Dendritic cell treated with granulocyte-macrophage colony-stimulating factor and Interleukin-4, amounts not matched to agents 40 ng/mL and 50 ng/mL, for 4 days (primary cell): ENCODE data around the gene ITPRIPL2.

ENCODE experiments used
- H3K27ac Mint-ChIP-seq: one replicate; pipeline ENCODE4 v1.8.0; 2022; ENCODE audit warnings: mild to moderate bottlenecking, mixed read lengths
- H3K27me3 Mint-ChIP-seq: one replicate; pipeline ENCODE4 v1.8.0; 2022; ENCODE audit warnings: mild to moderate bottlenecking, mixed read lengths
- H3K36me3 Mint-ChIP-seq: one replicate; pipeline ENCODE4 v1.8.0; 2022; ENCODE audit warnings: low read depth, mixed read lengths
- H3K4me1 Mint-ChIP-seq: one replicate; pipeline ENCODE4 v1.8.0; 2022; ENCODE audit warnings: low read depth, mixed read lengths
- H3K4me3 Mint-ChIP-seq: one replicate; pipeline ENCODE4 v1.8.0; 2022; ENCODE audit warnings: mild to moderate bottlenecking, moderate library complexity, mixed read lengths
- H3K9me3 Mint-ChIP-seq: one replicate; pipeline ENCODE4 v1.8.0; 2022; ENCODE audit warnings: mixed read lengths
- intact Hi-C: fragments of 100-400 bp; cut with micrococcal nuclease; formaldehyde crosslinking; loops from one replicate; pipeline ENCODE4 v1.15.0; 2022

The ITPRIPL2 gene

GRCh38 chr16:19123535-19124178 lies 9.9 kb downstream of the ITPRIPL2 start:
- Mint-ChIP-seq H3K27ac (peak overlapping the region; percentile 20), H3K4me1 (peaks cover 76% of the 10 kb centered on the region), H3K9me3 (no peaks in the 10 kb centered on the region), H3K27me3 (no peaks in the 10 kb centered on the region), H3K4me3 (no peak overlapping the region), H3K36me3 (peaks cover 71% of the 10 kb centered on the region)
- intact Hi-C loops = no loop called here

GRCh38 chr16:19126300-19126699 lies 12.5 kb downstream of the ITPRIPL2 start:
- intact Hi-C loops = no loop called here
- peak overlapping the region; percentile 93 for H3K27ac Mint-ChIP-seq

GRCh38 chr16:19127205-19127604 lies 13.4 kb downstream of the ITPRIPL2 start:
- H3K36me3 Mint-ChIP-seq = peaks cover 38% of the 10 kb centered on the region
- H3K4me3 Mint-ChIP-seq = peak overlapping the region; percentile 35
- intact Hi-C loops = loop anchor here (1.0 kb wide), 1 partner anchor 8 kb away; no protein-coding TSS in a partner anchor
- H3K27ac Mint-ChIP-seq = peak overlapping the region; percentile 93
- peaks cover 84% of the 10 kb centered on the region for H3K4me1 Mint-ChIP-seq
- no peaks in the 10 kb centered on the region for H3K27me3 Mint-ChIP-seq
- no peaks in the 10 kb centered on the region for H3K9me3 Mint-ChIP-seq

More at GRCh38 chr16:19126300-19126699, 12.5 kb downstream of the ITPRIPL2 start:
- Mint-ChIP-seq H3K4me1 (peaks cover 83% of the 10 kb centered on the region), H3K4me3 (no peak overlapping the region), H3K27me3 (no peaks in the 10 kb centered on the region), H3K9me3 (no peaks in the 10 kb centered on the region), H3K36me3 (peaks cover 47% of the 10 kb centered on the region)

GRCh38 chr16:19127674-19128131 lies 13.9 kb downstream of the ITPRIPL2 start:
- Mint-ChIP-seq H3K9me3 (no peaks in the 10 kb centered on the region), H3K27me3 (no peaks in the 10 kb centered on the region), H3K4me1 (peaks cover 84% of the 10 kb centered on the region), H3K36me3 (peaks cover 33% of the 10 kb centered on the region), H3K4me3 (peak overlapping the region; percentile 35), H3K27ac (peak overlapping the region; percentile 93)
- intact Hi-C loops = loop anchor here (1.0 kb wide), 1 partner anchor 8 kb away; no protein-coding TSS in a partner anchor

- peaks cover 24% of the 10 kb centered on the region for H3K36me3 Mint-ChIP-seq
- H3K9me3 Mint-ChIP-seq = no peaks in the 10 kb centered on the region
- H3K27ac Mint-ChIP-seq = peak overlapping the region; percentile 93
- intact Hi-C loops = no loop called here
- no peaks in the 10 kb centered on the region for H3K27me3 Mint-ChIP-seq
- H3K4me3 Mint-ChIP-seq = peak overlapping the region; percentile 45
- H3K4me1 Mint-ChIP-seq = peaks cover 82% of the 10 kb centered on the region
Observed at GRCh38 chr16:19128454-19129200, 14.9 kb downstream of the ITPRIPL2 start.

GRCh38 chr16:19130385-19130784 lies 16.6 kb downstream of the ITPRIPL2 start:
- Mint-ChIP-seq H3K4me1 (peaks cover 72% of the 10 kb centered on the region), H3K27me3 (no peaks in the 10 kb centered on the region), H3K27ac (peak overlapping the region; percentile 93), H3K4me3 (peak overlapping the region; percentile 61), H3K9me3 (no peaks in the 10 kb centered on the region), H3K36me3 (peaks cover 6% of the 10 kb centered on the region)
- intact Hi-C loops = loop anchor here (2.0 to 5.0 kb wide), 2 partner anchors 14 to 37 kb away; partner anchors contain the start of gene SYT17

GRCh38 chr16:19130852-19131824 lies 17.4 kb downstream of the ITPRIPL2 start:
- H3K9me3 Mint-ChIP-seq = no peaks in the 10 kb centered on the region
- peak overlapping the region; percentile 93 for H3K27ac Mint-ChIP-seq
- H3K4me3 Mint-ChIP-seq = peak overlapping the region; percentile 61
- no peaks in the 10 kb centered on the region for H3K36me3 Mint-ChIP-seq
- H3K4me1 Mint-ChIP-seq = peaks cover 74% of the 10 kb centered on the region
- intact Hi-C loops = loop anchor here (1.0 to 5.0 kb wide), 3 partner anchors 14 to 45 kb away; partner anchors contain the start of gene SYT17
- H3K27me3 Mint-ChIP-seq = no peaks in the 10 kb centered on the region

- no peaks in the 10 kb centered on the region for H3K36me3 Mint-ChIP-seq
- H3K4me1 Mint-ChIP-seq = peaks cover 77% of the 10 kb centered on the region
- no peaks in the 10 kb centered on the region for H3K27me3 Mint-ChIP-seq
- H3K9me3 Mint-ChIP-seq = no peaks in the 10 kb centered on the region
- peak overlapping the region; percentile 93 for H3K27ac Mint-ChIP-seq
- intact Hi-C loops = loop anchor here (1.0 to 5.0 kb wide), 3 partner anchors 15 to 46 kb away; partner anchors contain the start of gene SYT17
- H3K4me3 Mint-ChIP-seq = no peak overlapping the region
Observed at GRCh38 chr16:19131825-19132218, 18.1 kb downstream of the ITPRIPL2 start.

GRCh38 chr16:19132255-19132654 lies 18.5 kb downstream of the ITPRIPL2 start:
- Mint-ChIP-seq H3K4me1 (peaks cover 77% of the 10 kb centered on the region), H3K9me3 (no peaks in the 10 kb centered on the region), H3K27me3 (no peaks in the 10 kb centered on the region), H3K4me3 (no peak overlapping the region), H3K27ac (peak overlapping the region; percentile 93), H3K36me3 (no peaks in the 10 kb centered on the region)
- intact Hi-C loops = loop anchor here (5.0 kb wide), 1 partner anchor 35 kb away; the partner anchor contains the start of gene SYT17

GRCh38 chr16:19132898-19133297 lies 19.1 kb downstream of the ITPRIPL2 start:
- H3K27me3 Mint-ChIP-seq = no peaks in the 10 kb centered on the region

GRCh38 chr16:19133600-19133999 lies 19.8 kb downstream of the ITPRIPL2 start:
- H3K36me3 Mint-ChIP-seq = no peaks in the 10 kb centered on the region
- no peaks in the 10 kb centered on the region for H3K9me3 Mint-ChIP-seq
- peak overlapping the region; percentile 93 for H3K27ac Mint-ChIP-seq
- intact Hi-C loops = loop anchor here (5.0 kb wide), 1 partner anchor 34 kb away; the partner anchor contains the start of gene SYT17
- no peak overlapping the region for H3K4me3 Mint-ChIP-seq
- H3K27me3 Mint-ChIP-seq = no peaks in the 10 kb centered on the region
- H3K4me1 Mint-ChIP-seq = peaks cover 75% of the 10 kb centered on the region

More at GRCh38 chr16:19132898-19133297, 19.1 kb downstream of the ITPRIPL2 start:
- no peaks in the 10 kb centered on the region for H3K36me3 Mint-ChIP-seq
- intact Hi-C loops = loop anchor here (5.0 kb wide), 1 partner anchor 34 kb away; the partner anchor contains the start of gene SYT17
- peak overlapping the region; percentile 93 for H3K27ac Mint-ChIP-seq
- no peak overlapping the region for H3K4me3 Mint-ChIP-seq
- no peaks in the 10 kb centered on the region for H3K9me3 Mint-ChIP-seq
- peaks cover 74% of the 10 kb centered on the region for H3K4me1 Mint-ChIP-seq

GRCh38 chr16:19135201-19135842 lies 21.6 kb downstream of the ITPRIPL2 start:
- intact Hi-C loops = no loop called here
- H3K4me1 Mint-ChIP-seq = peaks cover 75% of the 10 kb centered on the region

More at GRCh38 chr16:19135201-19135842, 21.6 kb downstream of the ITPRIPL2 start:
- no peak overlapping the region for H3K4me3 Mint-ChIP-seq
- H3K27ac Mint-ChIP-seq = peak overlapping the region; percentile 89
- no peaks in the 10 kb centered on the region for H3K36me3 Mint-ChIP-seq
- no peaks in the 10 kb centered on the region for H3K9me3 Mint-ChIP-seq
- no peaks in the 10 kb centered on the region for H3K27me3 Mint-ChIP-seq
